Activated CD8-positive, alpha-beta memory T cell treated with anti-CD3 and anti-CD28 coated beads for 24 hours (primary cell): ENCODE data around the gene UMAD1.
"Not testable (repeated sequence)": the region's sequence is repeated elsewhere in the genome, so short reads cannot be mapped to it uniquely, and the experiment has no call there.

Source experiments
- DNase-seq: peaks from one replicate; pipeline ENCODE4 v3.0.0-alpha.2; 2020

Gene UMAD1

DNA sequence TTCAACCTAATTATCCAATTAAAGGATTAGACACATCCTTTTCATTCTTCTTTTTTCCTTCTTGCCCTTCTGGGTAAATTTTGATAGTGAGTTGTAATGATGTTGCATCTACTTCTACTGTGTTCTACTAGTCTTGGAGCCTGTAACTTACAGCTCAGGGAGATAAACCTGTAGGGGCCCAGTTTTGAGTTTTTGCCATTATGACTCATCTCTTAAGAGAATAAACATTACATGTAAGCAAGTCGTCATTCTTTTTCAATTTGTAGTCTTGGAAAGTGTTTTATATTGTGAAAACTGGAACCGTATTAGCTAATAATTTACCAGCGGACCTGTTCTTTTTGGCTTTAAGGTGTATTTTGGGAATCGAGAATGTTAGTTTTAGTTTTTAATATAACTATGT, 167.6 kb downstream of the UMAD1 start:
- DNase-seq, result no peak

DNA sequence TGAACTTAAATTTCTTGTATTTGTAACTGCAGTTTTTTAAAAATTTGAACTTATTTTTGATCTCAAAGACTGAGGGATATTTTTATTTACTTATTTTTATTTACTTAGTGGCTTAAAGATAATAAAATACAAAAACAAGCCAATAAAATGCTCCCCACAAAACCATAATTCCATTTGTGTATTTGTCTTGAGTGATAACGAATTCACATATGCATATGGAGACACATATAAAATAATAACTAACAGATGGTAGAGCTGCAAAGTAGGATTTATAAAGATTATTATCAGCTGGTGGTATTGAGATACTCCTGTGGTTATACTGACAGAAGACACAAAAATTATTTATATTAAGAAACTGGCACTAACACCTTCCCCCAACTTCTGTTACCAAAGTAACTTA, 168.1 kb downstream of the UMAD1 start:
- DNase-seq, result no peak

DNA sequence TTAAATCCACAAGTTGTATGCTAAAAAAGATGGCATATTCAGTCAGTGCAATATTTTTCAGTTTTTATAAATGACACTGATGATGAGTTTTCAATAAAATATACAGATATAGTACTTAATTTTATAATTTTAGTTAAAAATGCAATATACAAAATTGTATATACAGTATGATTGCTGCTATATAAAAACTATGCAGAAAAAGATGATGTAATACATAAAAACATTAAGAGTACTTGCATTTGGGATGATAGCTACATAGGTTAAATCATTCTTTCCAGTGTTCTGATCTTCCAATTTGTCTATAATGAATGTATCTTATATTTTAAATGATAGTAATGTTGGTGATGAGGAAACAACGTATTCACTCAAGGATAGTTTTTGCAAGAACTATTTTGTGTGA, 169.8 kb downstream of the UMAD1 start:
- no peak for DNase-seq

DNA sequence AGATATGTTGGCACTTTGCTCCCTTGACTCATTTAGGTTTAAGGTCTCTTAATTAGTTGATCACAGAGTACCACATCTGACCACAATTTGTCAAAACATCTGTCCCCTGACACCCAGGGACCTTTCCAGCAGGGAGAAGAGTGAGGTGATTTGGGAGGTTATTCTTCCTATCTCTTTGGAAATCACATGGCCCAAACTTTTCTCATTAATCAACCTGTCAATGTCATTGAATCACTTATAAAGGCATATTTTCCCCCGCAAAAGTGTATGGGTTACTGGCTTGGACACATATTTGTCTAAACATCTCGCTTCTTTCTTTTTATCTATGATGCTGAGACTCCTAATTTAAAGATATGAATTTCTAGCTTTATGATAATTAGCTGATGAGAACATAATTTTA, 170.3 kb downstream of the UMAD1 start:
- DNase-seq, result no peak

DNA sequence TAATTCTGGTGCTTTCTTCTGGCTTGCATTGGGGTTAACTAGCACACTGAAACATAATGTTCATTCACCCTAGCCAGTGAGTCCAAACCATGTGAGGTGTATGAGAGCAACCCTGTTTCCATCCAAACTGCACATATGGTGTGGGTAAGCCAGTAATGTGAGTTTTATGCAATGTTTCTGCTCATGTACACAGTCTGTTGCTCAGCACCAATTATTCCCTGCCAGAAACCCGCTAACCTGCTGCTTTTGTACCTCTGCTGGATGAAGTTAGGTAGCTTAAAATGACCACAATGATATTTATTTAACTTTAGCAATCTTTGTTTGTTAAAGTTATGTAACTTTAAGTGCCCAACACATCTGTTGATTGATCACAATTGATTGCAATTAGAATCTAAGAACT, 171.6 kb downstream of the UMAD1 start:
- no peak for DNase-seq

DNA sequence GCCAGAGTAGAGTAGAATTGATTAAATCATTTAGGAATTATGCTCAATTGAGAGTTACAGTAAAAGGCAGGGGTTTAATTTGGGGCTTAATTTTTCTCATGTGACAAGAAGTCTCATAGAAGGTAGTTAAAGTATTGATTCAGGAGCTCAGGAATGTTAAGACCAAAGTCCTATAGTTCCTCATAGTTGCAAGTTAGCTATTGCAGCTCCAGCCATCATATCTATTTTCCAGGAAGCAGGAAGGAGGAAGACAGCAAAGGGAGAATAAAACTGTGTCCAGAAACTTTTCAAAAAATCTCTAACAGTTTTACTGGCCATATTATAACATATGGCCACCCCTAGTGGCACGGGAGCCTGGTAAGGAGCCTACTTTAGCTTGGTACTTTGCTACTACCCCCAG, 174.8 kb downstream of the UMAD1 start:
- DNase-seq, result no peak

DNA sequence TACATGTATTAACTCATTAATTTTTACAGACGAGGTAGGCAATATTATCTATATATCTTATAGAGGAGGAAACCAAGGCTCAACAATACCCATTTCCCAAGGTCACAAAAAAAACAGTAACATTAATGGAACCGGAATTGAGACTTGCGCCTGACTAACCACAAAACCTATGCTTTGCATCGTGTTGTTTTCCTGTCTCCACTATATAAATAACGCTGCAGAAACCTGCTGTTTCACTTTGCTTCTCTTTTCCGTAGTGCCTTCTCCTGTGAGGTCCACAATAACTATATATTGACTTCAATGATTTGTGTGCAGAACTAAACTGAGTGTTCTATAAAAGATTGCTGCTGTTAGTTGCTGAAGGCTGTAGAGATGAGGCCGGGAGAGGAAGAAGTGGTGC, 175.5 kb downstream of the UMAD1 start:
- no peak for DNase-seq

DNA sequence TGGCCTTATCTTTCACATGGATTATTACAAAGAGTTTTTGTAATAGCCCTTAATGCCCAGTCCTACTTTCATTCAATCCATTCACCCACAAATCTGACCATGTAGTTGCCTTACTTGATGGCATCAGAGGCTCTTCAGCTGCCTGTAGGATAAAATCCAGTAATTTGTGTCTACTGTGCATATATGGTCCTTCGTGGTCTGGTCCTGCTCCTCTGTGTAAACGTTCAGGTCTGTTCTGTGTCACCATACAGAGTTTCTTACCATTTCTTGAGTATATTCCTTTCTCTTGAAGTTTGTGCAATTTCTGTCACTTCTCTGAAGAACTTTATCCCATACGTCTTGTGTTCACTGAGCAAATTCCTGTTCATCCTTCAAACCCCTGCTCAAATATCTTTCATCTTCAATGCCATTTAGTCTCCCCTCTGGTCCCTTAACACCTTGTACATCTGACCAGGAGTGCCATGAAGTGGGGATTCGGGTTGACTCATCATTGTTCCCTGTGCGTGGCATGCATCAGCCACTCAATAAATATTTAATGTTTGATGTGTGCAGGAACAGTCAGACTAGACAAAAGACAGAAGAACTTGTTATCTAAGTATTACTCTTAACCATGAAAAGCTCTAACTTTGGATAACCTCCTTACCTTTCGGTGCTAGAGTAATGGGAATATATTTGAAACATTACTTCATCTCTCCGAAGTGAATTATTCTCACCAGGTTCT, 176.4 kb downstream of the UMAD1 start:
- no peak for DNase-seq

DNA sequence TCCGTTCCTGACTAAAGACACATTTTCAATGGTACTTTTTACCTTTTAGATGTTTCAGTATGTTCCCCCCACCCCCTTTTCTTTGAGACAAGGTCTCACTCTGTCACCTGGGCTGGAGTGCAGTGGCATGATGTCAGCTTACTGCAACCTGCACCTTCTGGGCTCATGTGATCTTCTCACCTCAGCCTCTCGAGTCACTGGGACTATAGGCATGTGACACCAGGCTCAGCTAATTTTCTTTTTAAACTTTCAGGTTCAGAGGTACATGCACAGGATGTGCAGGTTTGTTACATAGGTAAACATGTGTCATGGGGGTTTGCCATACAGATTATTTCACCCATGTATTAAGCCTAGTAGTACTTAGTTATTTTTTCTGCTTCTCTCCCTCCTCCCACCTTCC, 177.2 kb downstream of the UMAD1 start:
- DNase-seq, result no peak

DNA sequence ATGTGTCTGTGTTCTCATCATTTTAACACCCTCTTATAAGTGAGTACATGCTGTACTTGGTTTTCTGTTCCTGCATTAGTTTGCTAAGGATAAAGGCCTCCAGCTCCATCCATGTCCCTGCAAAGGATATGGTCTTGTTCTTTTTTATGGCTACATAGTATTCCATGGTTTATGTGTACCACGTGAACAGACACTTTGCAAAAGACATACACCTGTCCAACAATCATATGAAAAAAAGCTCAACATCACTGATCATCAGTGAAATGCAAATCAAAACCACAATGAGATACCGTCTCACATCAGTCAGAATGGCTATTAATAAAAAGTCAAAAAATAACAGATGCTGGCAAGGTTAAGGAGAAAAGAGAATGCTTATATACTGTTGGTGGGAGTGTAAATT, 177.6 kb downstream of the UMAD1 start:
- not testable (repeated sequence) for DNase-seq

DNA sequence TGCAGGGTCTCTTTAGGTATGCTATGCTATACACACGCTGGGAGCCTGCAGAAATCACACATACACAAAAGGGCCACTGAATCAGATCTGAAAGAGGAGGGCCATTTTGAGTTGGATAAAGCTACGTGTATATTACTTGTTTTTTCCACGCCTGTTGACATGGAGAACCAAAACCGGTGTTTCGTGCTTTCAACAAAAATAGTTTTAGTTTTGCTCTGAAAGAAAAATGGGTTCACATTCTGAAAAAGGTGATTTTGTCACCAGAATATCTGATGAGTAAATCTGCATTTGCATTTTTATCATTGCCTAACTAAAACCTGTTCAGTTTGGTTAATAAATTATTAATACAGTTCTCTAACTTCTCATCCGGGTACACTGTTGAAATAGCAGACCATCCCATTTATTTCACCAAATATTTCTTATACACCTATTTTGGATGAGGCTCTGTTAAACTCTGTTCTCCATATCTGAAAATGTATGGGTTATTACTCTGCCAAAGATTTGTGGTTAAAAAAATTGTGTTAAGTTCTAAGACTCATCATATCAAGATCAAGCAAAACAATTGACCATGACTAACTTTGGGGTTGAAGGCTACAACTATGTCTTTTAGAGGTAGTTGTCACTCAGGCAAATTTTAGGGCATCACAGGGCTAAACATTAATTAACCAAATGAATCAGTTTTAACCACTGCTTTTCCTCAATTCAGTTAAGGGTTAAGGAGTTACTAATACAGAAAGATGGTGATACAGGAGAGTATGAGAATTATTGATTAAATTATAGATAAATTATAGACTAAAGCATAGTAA, 179.1 kb downstream of the UMAD1 start:
- no peak for DNase-seq

DNA sequence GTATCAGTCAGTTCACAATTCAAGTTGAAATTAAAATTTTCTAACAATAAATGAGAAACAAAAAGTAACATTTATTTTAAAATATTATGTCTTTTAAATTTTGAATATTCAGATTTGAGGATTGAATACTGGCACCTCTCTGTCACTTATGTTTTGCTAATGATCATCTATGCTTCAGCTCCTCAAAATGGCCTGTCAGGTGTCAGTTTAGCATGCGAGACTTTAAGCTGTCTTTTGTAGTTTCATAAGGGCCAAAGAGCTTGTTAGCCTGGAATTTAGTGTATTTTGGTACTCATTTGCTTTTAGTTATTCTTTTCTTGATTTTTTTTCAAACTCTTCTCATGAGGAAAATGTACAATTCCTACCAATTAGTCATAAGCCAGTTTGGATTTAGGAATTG, 179.9 kb downstream of the UMAD1 start:
- DNase-seq, result no peak

DNA sequence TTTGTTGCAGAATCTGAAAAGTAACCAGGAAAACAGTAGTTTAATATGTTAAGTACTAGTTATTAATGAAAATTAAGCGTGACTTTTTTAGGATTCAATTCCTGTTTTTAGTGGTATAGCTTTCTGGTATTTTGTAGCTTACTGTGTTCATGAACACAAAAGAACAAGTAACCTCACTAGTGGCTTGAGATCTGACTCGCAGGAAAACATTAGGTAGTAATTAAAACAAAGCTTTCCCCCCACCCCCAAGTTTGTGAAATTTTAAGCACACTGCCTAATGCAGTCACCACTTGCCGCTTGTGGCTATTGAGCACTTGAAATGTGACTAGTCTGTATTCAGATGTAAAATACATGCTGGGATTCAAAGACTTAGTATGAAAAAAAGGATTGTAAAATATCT, 180.4 kb downstream of the UMAD1 start:
- no peak for DNase-seq

DNA sequence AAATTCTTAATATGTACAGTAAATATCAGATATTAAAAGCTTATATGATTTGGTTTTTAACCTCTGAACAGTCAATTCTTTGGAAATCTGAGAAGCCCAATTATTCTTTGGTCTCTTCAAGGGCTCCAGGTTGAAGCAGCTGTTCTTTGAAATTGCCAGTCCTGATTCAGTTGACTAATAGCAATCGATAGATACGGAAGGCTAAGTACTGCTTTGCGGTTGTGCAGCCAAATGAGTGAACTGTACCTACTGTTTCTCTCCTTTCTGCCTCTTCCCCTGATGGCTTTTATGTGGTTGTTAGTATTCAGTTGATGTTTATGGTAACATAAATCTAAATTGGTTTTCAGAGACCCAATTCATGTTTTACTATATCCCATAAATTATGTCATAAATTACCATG, 181.0 kb downstream of the UMAD1 start:
- no peak for DNase-seq

DNA sequence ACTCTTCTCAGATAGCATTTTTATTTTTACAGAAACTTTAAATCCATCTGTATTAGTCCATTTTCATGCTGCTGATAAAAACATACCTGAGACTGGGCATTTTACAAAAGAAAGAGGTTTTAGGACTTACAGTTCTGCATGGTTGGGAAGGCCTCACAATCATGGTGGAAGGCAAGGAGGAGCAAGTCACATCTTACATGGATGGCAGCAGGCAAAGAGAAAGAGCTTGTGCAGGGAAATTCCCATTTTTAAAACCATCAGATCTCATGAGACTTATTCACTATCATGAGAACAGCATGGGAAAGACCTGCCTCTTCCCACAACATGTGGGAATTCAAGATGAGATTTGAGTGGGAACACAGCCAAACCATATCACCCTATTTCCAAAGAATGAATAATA, 184.7 kb downstream of the UMAD1 start:
- DNase-seq, result not testable (repeated sequence)

DNA sequence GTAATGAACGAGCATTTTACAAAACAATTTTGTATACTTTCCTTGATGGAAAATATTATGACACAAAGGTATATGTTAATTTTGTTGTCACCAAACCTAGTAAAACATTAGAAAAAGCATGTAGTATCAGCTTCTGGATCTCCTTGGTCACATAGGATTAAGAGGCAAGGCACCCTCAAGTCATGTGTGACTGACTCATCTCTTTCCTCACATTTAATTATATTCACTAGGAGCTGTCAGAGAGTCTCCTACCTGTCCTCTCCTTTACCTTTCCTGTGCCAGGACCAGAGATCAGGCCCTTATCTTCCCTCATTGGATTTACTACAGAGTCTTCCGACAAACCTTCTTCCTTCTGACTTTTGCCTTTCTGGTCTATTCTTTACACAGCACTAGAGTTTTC, 189.1 kb downstream of the UMAD1 start:
- no peak for DNase-seq

DNA sequence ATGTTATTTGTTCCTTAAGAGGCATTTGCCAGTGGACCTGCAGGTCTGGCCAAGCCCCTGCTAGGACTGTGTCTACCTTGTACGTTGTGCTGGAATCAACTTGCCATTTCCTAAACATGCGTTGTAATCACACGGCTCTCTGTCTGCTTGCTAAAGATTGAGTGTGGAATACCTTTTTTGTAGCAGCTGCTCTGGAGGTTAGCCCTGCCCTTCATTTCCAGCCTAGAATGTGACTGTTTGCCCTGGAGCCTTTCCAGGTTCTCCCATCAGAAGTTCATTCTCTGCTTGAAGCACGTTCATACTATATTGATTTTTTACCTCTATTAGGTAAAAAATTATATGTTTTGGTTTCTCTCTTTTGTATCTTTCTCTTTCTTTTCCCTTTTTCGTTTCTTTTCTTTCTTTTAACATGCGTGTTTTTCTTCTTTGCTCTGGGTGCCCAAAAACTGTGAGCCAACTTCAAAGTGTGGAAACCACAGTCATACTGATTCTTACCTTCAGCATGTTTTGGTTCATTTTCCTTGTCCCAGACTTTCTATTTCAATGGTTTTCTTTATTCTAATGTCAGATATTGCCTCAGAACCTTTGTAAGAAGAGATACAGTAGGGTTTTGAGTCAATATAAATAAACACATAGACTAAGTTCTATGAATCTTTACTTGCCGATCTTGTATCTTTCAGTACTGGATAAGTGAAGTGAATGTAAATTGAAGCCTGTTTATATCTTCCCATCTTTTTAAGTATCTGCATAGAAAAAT, 189.7 kb downstream of the UMAD1 start:
- no peak for DNase-seq

DNA sequence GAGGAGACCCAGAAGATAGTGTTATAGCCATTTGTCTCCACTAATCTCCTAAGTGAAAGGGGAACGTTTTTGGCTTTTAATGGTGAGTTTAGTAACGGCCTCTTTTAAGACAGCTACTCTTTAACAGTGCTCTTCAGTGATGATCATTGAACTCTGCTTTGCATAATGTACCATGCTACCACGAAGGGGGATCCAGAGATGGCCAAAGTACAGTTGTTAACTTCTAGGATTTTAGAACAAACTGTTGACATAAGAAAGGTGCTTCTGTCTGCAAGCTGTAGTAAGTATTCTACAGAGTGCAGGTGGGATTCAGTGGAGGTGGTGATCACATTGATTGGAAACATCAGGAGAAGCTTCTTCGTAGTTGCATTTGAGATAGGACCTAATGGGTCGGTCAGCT, 192.0 kb downstream of the UMAD1 start:
- no peak for DNase-seq

DNA sequence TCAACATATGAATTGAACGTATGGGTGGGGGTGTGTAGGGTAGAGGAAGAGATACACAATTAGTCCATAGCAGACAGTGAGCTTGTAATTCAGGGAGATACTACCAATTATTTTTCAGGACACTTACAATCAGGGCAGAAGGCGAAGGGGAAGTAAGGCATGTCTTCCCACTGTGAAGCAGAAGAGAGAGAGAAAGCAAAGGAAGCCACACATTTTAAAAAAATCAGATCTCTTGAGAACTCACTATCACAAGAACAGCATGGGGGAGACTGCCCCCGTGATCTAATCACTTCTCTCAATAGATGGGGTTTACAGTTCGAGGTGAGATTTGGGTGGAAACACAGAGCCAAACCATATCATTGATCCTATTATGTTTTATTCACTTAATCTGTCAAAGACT, 194.2 kb downstream of the UMAD1 start:
- no peak for DNase-seq

DNA sequence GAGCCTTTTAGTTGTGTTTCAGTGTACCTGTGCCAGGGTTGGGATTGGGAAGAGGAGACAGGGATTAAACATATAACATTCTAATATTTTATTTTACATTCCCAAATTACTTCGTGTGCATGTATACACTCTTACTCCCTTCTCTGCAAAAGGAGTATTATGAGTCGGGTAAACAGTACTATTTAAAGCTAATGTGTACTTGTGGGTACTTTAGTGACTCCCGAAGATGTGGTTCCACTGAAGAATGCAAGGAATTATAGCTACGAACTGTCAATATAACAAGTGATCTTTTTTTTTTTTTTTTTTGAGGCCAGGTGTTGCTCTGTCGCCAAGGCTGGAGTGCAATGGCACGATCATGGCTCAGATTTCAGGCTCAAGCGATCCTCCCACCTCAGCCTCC, 200.5 kb downstream of the UMAD1 start:
- no peak for DNase-seq

DNA sequence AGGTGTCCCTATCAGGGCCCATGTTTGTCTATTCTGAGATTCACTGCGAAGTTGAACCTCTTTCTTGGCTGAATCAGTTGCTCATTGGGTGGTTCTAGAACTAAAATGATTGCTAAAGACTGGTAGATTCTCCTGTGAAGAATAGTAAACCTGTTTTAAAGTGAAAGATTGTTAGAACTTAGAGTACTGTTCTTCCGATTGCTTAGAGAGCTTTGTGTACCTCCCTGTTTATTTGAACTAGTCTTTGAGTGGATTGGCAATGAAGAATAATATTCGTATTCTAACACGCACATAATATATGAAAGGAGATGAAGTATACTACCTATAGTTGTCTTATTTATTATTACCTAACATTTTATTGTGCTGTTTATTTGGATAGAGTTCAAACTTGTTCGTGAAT, 202.7 kb downstream of the UMAD1 start:
- no peak for DNase-seq

DNA sequence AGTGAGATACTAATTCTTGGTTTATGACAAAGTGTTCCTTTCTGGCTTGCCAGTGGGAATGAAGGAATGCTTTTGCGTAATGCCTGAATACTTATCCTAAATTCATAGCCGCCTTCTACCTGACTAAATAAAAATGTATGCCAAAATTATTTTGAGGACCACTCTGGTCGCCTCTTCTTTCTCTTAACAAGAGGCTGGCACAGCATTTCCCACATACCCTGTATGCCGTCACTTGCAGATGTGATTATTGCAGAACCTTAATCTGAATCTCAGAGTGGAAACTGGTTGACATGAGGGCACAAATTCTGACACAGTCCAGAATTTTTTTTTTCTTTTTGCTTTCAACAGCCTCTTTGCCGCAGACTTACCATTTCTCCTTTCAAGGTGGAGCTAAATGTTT, 203.4 kb downstream of the UMAD1 start:
- no peak for DNase-seq

DNA sequence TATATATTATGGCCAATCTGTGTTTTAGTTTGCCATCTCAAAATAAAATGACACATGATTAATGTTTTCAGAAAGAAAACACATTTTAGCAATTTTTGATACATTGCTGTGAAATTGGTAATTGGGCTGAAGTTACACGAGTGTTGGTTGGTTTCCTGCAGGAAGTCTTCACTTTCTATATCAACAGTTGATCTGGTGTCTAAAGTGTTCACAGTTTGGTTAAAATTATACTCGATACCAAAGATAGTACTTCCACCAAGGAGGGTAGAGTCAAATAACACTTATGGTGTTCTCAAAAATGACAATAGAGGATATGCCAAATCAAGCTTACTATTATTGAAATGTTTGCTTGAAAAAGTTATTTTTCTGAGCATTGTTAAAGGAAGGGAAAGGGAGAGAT, 207.7 kb downstream of the UMAD1 start:
- no peak for DNase-seq

DNA sequence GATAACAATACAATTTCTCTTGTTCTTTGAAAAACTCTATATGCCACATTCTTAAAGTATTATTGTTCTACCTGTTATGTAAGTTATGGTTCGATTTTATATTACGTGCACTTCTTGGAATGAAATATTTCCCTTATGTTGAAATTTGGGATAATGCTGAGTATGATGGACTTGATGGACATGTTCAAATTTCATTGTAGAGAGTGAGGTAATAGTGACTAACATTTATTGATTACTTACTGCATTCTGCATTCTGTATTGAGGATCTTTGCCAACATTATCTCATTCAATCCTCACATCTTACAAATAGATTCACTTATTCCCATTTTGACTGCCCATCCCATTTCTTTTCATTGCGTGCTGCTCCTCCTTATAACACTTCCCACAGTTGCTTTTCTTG, 208.3 kb downstream of the UMAD1 start:
- no peak for DNase-seq
